ENCODE measurements around the gene LSG1.

- TF ChIP-seq, protein P1, sequence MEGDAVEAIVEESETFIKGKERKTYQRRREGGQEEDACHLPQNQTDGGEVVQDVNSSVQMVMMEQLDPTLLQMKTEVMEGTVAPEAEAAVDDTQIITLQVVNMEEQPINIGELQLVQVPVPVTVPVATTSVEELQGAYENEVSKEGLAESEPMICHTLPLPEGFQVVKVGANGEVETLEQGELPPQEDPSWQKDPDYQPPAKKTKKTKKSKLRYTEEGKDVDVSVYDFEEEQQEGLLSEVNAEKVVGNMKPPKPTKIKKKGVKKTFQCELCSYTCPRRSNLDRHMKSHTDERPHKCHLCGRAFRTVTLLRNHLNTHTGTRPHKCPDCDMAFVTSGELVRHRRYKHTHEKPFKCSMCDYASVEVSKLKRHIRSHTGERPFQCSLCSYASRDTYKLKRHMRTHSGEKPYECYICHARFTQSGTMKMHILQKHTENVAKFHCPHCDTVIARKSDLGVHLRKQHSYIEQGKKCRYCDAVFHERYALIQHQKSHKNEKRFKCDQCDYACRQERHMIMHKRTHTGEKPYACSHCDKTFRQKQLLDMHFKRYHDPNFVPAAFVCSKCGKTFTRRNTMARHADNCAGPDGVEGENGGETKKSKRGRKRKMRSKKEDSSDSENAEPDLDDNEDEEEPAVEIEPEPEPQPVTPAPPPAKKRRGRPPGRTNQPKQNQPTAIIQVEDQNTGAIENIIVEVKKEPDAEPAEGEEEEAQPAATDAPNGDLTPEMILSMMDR (conservative IDR thresholded peaks at IDR 0.05 in 1 of 2, IDR thresholded peaks at IDR 0.05 in 1 of 2; ENCODE audit: low read depth in 1 of 2, low read length in 2 of 2) = no peak
- TF ChIP-seq EZH2 (IDR thresholded peaks at IDR 0.05; ENCODE audit: low read length, missing control alignments) = no peak
Observed at GRCh38 chr3:194638991-194639605, 32.9 kb downstream of the LSG1 start.
